GM23338 (cell line): ENCODE data around the gene TAOK1. TPM values are rescaled to one million over a fixed set of nuclear protein-coding genes. Genes with fewer than 3 reads are reported as not detected.

Experiments used
- ATAC-seq: fragments of 200-7000 bp; cut with Tn5 transposase; 3 replicates; pipeline ENCODE4 v1.9.1; 2020
- DNase-seq: peaks from one replicate; pipeline ENCODE4 v3.0.0-alpha.2; 2015; ENCODE audit warnings: low spot score
- H2AFZ ChIP-seq: fragments of 200-600 bp; sonication (generic); 2 replicates; pipeline ENCODE4 v1.8.0; 2016; ENCODE audit warnings: antibody characterized with exemption, mild to moderate bottlenecking, moderate library complexity
- H3F3A ChIP-seq: fragments of 200-600 bp; sonication (generic); replicated peaks from 2 replicates; pipeline ENCODE4 v1.8.0; 2017; ENCODE audit warnings: antibody characterized with exemption, mixed run types, low read depth
- H3K27ac ChIP-seq: fragments of 200-600 bp; sonication (generic); 2 replicates; pipeline ENCODE4 v1.6.1; 2016; ENCODE audit warnings: low read depth
- H3K27me3 ChIP-seq: fragments of 200-600 bp; sonication (generic); 2 replicates; pipeline ENCODE4 v1.8.0; 2016; ENCODE audit warnings: mild to moderate bottlenecking, mixed run types, moderate library complexity; ENCODE audit not compliant: insufficient read depth
- H3K36me3 ChIP-seq: fragments of 200-600 bp; sonication (generic); 2 replicates; pipeline ENCODE4 v1.8.0; 2016; ENCODE audit warnings: mild to moderate bottlenecking; ENCODE audit not compliant: insufficient read depth
- H3K4me1 ChIP-seq: fragments of 200-600 bp; sonication (generic); 2 replicates; pipeline ENCODE4 v1.8.0; 2016; ENCODE audit warnings: mild to moderate bottlenecking, moderate library complexity; ENCODE audit not compliant: insufficient read depth
- H3K4me2 ChIP-seq: fragments of 200-600 bp; sonication (generic); 2 replicates; pipeline ENCODE4 v1.7.1; 2017; ENCODE audit warnings: mixed run types
- H3K4me3 ChIP-seq: fragments of 200-600 bp; sonication (generic); 2 replicates; pipeline ENCODE4 v1.6.1; 2016; ENCODE audit warnings: mixed run types
- H3K79me2 ChIP-seq: fragments of 200-600 bp; sonication (generic); replicated peaks from 2 replicates; pipeline ENCODE4 v1.8.0; 2017; ENCODE audit warnings: mild to moderate bottlenecking; ENCODE audit not compliant: insufficient read depth
- H3K9me2 ChIP-seq: fragments of 200-600 bp; sonication (generic); 2 replicates; pipeline ENCODE4 v1.8.0; 2017; ENCODE audit not compliant: insufficient read depth
- H4K20me1 ChIP-seq: fragments of 200-600 bp; sonication (generic); replicated peaks from 2 replicates; pipeline ENCODE4 v1.8.0; 2017; ENCODE audit warnings: mild to moderate bottlenecking; ENCODE audit not compliant: insufficient read depth
- H3K27ac Mint-ChIP-seq: 2 replicates; pipeline ENCODE4 v1.8.0; 2020; ENCODE audit warnings: inconsistent platforms, mild to moderate bottlenecking, moderate library complexity, mixed read lengths
- H3K27me3 Mint-ChIP-seq: 3 replicates; pipeline ENCODE4 v1.8.0; 2022; ENCODE audit warnings: low read depth, mild to moderate bottlenecking, moderate library complexity, mixed read lengths, inconsistent platforms; ENCODE audit not compliant: insufficient read depth, poor library complexity
- H3K36me3 Mint-ChIP-seq: 3 replicates; pipeline ENCODE4 v1.8.0; 2021; ENCODE audit warnings: low read depth, mild to moderate bottlenecking, inconsistent platforms, moderate library complexity, mixed read lengths
- H3K4me1 Mint-ChIP-seq: 3 replicates; pipeline ENCODE4 v1.8.0; 2020; ENCODE audit warnings: mild to moderate bottlenecking, inconsistent platforms, mixed read lengths
- H3K4me3 Mint-ChIP-seq: 3 replicates; pipeline ENCODE4 v1.8.0; 2021; ENCODE audit warnings: moderate library complexity, mild to moderate bottlenecking, inconsistent platforms, mixed read lengths
- H3K9me3 Mint-ChIP-seq: 3 replicates; pipeline ENCODE4 v1.8.0; 2020; ENCODE audit warnings: moderate library complexity, mild to moderate bottlenecking, inconsistent platforms, mixed read lengths
- CREB1 ChIP-seq: fragments of 250-450 bp; sonication (Bioruptor Pico); IDR thresholded peaks from 2 replicates; pipeline ENCODE4 v1.5.0; 2020; ENCODE audit warnings: low read depth, mild to moderate bottlenecking, moderate library complexity
- EZH2 ChIP-seq: fragments of 200-600 bp; sonication (generic); IDR thresholded peaks from one replicate; pipeline ENCODE4 v1.8.0; 2017; ENCODE audit warnings: antibody characterized with exemption, mild to moderate bottlenecking, low read depth; ENCODE audit not compliant: unreplicated experiment
- EZH2phosphoT487 ChIP-seq: fragments of 200-600 bp; sonication (generic); IDR thresholded peaks from one replicate; pipeline ENCODE4 v1.8.1; 2018; ENCODE audit warnings: antibody characterized with exemption; ENCODE audit not compliant: unreplicated experiment
- JUNB ChIP-seq: IDR thresholded peaks from one replicate; pipeline ENCODE4 v1.6.1; 2016; ENCODE audit warnings: antibody characterized with exemption; ENCODE audit not compliant: unreplicated experiment
- NANOG ChIP-seq: IDR thresholded peaks from 2 replicates; pipeline ENCODE4 v1.6.1; 2016; ENCODE audit warnings: antibody characterized with exemption, borderline replicate concordance
- POLR2AphosphoS5 ChIP-seq: IDR thresholded peaks from 2 replicates; pipeline ENCODE4 v1.6.1; 2016; ENCODE audit warnings: antibody characterized with exemption, low read depth
- STAT1 ChIP-seq: IDR thresholded peaks from one replicate; pipeline ENCODE4 v1.6.1; 2016; ENCODE audit warnings: antibody characterized with exemption; ENCODE audit not compliant: unreplicated experiment
- ZNF114 ChIP-seq: fragments of 250-450 bp; sonication (Bioruptor Pico); IDR thresholded peaks from 2 replicates; pipeline ENCODE4 v1.5.0; 2020; ENCODE audit warnings: mild to moderate bottlenecking, moderate library complexity
- ZNF331 ChIP-seq: fragments of 250-450 bp; sonication (Bioruptor Pico); IDR thresholded peaks from 2 replicates; pipeline ENCODE4 v1.5.0; 2020; ENCODE audit warnings: low read depth, mild to moderate bottlenecking, moderate library complexity
- polyA plus RNA-seq: library from polyadenylated mRNA; unstranded; fragments of >200 nt; fragmentation: Nextera tagmentation; extraction: Ambion mirVana; gene quantifications from 2 replicates; pipeline ENCODE4 v1.2.1, GENCODE V29; 2016
- total RNA-seq: library from RNA; depleted of rRNA; stranded (reverse); fragments of >200 nt; shearing (Covaris generic); gene quantifications from 2 replicates; pipeline ENCODE4 v1.2.3, GENCODE V29; 2014
- TF ChIP-seq, protein P1 (sequence below): IDR thresholded peaks from 2 replicates; pipeline ENCODE4 v1.6.1; 2016; ENCODE audit warnings: antibody characterized with exemption
- TF ChIP-seq, protein P2 (sequence below), 2 experiments: fragments of 200-600 bp in 1 of 2; sonication (generic) in 1 of 2; conservative IDR thresholded peaks; 2 replicates each; pipeline versions ENCODE4 v1.5.1 to v1.6.1; 2016 to 2017; ENCODE audit warnings: antibody characterized with exemption in 2 of 2, low read depth in 2 of 2, mild to moderate bottlenecking in 2 of 2, moderate library complexity in 1 of 2
- TF ChIP-seq, protein P3 (sequence below): IDR thresholded peaks from one replicate; pipeline ENCODE4 v1.6.1; 2018; ENCODE audit warnings: antibody characterized with exemption; ENCODE audit not compliant: unreplicated experiment

The TAOK1 gene
- total and polyA plus RNA-seq, 2 experiments from 2014 or later = 19.4 to 69.8 TPM

DNA sequence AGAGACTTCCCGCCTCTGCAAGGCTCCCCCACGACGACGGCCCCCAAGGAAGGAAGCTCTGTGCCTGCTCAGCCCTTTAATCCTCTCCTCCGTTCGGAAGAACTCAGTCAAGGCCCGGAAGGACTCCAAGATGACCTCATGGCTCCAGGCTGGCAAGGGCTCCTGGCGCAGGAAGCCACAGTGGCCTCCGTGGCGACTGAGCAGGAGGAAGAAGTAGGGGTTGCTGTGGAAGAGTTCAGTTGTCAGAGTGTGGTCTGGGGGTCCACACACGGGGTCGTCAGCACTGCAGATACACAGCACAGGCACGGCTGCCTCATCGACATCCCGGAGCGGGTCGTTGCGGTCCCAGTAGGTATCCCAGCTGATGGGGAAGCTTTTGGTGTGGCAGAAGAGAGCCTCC lies 172.5 kb downstream of the TAOK1 start (continued):
- TF ChIP-seq, protein P1, sequence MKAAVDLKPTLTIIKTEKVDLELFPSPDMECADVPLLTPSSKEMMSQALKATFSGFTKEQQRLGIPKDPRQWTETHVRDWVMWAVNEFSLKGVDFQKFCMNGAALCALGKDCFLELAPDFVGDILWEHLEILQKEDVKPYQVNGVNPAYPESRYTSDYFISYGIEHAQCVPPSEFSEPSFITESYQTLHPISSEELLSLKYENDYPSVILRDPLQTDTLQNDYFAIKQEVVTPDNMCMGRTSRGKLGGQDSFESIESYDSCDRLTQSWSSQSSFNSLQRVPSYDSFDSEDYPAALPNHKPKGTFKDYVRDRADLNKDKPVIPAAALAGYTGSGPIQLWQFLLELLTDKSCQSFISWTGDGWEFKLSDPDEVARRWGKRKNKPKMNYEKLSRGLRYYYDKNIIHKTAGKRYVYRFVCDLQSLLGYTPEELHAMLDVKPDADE = no peak
- TF ChIP-seq POLR2AphosphoS5 (no peak), CREB1 (CRISPR knock-in tag) (no peak), JUNB (no peak), NANOG (no peak), EZH2 (no peak), ZNF114 (CRISPR knock-in tag) (no peak)

DNA sequence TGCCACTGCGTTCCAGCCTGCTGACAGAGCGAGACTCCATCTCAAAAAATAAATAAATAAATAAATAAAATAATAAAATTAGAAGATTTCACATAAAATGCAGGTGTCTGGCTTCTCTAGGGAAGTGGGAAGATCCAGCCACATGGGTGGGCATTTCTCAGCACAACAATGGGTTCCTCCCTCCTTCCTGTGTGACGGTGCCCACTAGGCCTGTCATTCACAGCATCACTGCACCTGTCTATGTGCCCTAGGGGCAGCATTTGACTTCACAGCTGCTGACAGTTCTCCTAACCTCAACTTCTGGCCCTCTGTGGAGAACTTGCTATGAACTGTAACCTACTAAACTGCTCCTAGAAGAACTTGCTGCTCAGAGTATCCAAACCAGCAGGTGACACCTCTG lies 173.7 kb downstream of the TAOK1 start:
- no peaks in the 10 kb centered on the region for H3K9me2 ChIP-seq
- H4K20me1 ChIP-seq = peaks cover 8% of the 10 kb centered on the region
- no peak overlapping the region for H2AFZ ChIP-seq
- peaks cover 8% of the 10 kb centered on the region for H3K4me1 Mint-ChIP-seq
- H3K4me3 Mint-ChIP-seq = no peak overlapping the region
- TF ChIP-seq ZNF331 (CRISPR knock-in tag) (no peak), STAT1 (no peak), CREB1 (CRISPR knock-in tag) (no peak)
- H3K27ac ChIP-seq = no peak overlapping the region
- H3K27me3 ChIP-seq = peaks cover 39% of the 10 kb centered on the region
- peaks cover 40% of the 10 kb centered on the region for H3K27me3 Mint-ChIP-seq
- H3K36me3 Mint-ChIP-seq = no peaks in the 10 kb centered on the region; the same call in 2 of the 3 replicates
- peaks cover 7% of the 10 kb centered on the region for H3K4me1 ChIP-seq
- no peak overlapping the region for H3K4me2 ChIP-seq
- no peak overlapping the region for H3K27ac Mint-ChIP-seq
- no peaks in the 10 kb centered on the region for H3K36me3 ChIP-seq
- H3K79me2 ChIP-seq = no peaks in the 10 kb centered on the region
- H3F3A ChIP-seq = peaks cover 7% of the 10 kb centered on the region; the same call in 1 of the 2 replicates
- DNase-seq = no peak
- no peak overlapping the region for H3K4me3 ChIP-seq
- ATAC-seq = no peak
- no peaks in the 10 kb centered on the region for H3K9me3 Mint-ChIP-seq

DNA sequence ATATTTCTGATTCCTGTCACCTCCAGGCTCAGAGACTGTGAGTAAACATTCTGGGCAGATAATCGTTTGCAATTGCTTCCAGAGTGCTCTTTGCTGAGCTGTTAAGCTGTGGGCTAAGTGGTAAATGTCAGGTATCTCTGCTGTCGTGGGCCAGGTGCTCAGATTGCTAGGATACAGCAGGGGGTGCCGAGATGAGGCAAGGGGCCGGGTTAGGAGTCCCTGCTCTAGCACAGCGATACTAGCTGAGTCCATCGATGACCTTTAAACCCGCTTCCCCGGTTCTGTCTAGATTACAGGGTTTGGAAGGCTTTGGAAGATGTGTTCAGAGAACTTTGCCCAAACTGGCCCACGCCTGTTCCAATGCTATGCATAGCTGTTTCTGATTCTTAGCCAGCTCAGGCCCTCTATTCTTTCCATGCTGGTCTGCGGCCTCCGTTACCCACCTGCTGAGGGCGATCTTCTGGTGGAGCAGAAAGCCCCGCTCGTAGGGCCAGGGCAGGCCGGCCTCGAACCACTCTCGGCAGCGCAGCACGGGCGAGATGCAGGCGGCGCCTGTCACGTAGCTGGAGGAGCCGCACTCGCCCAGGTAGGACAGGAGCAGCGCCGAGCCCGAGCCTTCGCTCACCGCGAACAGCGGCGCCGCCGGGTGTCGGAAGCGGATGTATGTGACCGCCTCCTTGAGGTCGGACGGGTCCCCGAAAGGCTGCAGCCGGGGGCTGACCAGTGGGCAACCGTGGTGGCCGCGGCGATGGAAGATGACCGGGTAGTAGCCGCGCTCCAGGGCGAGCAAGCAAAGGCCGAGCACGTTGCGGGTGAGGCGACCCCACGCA lies 175.7 kb downstream of the TAOK1 start:
- Mint-ChIP-seq H3K4me3 (peak overlapping the region; percentile 75), H3K36me3 (peaks cover 5% of the 10 kb centered on the region; the same call in 1 of the 3 replicates), H3K9me3 (no peaks in the 10 kb centered on the region), H3K27ac (no peak overlapping the region), H3K4me1 (peaks cover 10% of the 10 kb centered on the region), H3K27me3 (peaks cover 46% of the 10 kb centered on the region)
- Histone ChIP-seq H3K4me1 (peaks cover 11% of the 10 kb centered on the region), H2AFZ (peak overlapping the region; percentile 97), H3K36me3 (no peaks in the 10 kb centered on the region), H4K20me1 (peaks cover 8% of the 10 kb centered on the region), H3K9me2 (no peaks in the 10 kb centered on the region), H3F3A (peaks cover 16% of the 10 kb centered on the region), H3K27me3 (peaks cover 48% of the 10 kb centered on the region), H3K4me3 (peak overlapping the region; percentile 87), H3K79me2 (no peaks in the 10 kb centered on the region), H3K27ac (no peak overlapping the region), H3K4me2 (peak overlapping the region; percentile 96)
- DNase-seq = peak; percentile 82
- peak; percentile 42 for ATAC-seq
- TF ChIP-seq ZNF114 (CRISPR knock-in tag) (no peak), EZH2 (peak; percentile 57), CREB1 (CRISPR knock-in tag) (0 out of 2 replicates have a peak, but pooled peaks have one; percentile 23), ZNF331 (CRISPR knock-in tag) (no peak), EZH2phosphoT487 (no peak)
- TF ChIP-seq, protein P1 = no peak
- TF ChIP-seq, protein P2, sequence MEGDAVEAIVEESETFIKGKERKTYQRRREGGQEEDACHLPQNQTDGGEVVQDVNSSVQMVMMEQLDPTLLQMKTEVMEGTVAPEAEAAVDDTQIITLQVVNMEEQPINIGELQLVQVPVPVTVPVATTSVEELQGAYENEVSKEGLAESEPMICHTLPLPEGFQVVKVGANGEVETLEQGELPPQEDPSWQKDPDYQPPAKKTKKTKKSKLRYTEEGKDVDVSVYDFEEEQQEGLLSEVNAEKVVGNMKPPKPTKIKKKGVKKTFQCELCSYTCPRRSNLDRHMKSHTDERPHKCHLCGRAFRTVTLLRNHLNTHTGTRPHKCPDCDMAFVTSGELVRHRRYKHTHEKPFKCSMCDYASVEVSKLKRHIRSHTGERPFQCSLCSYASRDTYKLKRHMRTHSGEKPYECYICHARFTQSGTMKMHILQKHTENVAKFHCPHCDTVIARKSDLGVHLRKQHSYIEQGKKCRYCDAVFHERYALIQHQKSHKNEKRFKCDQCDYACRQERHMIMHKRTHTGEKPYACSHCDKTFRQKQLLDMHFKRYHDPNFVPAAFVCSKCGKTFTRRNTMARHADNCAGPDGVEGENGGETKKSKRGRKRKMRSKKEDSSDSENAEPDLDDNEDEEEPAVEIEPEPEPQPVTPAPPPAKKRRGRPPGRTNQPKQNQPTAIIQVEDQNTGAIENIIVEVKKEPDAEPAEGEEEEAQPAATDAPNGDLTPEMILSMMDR (conservative IDR thresholded peaks at IDR 0.05; ENCODE audit: low read depth in 2 of 2) = peak; percentile 20 to 37
- TF ChIP-seq, protein P3, sequence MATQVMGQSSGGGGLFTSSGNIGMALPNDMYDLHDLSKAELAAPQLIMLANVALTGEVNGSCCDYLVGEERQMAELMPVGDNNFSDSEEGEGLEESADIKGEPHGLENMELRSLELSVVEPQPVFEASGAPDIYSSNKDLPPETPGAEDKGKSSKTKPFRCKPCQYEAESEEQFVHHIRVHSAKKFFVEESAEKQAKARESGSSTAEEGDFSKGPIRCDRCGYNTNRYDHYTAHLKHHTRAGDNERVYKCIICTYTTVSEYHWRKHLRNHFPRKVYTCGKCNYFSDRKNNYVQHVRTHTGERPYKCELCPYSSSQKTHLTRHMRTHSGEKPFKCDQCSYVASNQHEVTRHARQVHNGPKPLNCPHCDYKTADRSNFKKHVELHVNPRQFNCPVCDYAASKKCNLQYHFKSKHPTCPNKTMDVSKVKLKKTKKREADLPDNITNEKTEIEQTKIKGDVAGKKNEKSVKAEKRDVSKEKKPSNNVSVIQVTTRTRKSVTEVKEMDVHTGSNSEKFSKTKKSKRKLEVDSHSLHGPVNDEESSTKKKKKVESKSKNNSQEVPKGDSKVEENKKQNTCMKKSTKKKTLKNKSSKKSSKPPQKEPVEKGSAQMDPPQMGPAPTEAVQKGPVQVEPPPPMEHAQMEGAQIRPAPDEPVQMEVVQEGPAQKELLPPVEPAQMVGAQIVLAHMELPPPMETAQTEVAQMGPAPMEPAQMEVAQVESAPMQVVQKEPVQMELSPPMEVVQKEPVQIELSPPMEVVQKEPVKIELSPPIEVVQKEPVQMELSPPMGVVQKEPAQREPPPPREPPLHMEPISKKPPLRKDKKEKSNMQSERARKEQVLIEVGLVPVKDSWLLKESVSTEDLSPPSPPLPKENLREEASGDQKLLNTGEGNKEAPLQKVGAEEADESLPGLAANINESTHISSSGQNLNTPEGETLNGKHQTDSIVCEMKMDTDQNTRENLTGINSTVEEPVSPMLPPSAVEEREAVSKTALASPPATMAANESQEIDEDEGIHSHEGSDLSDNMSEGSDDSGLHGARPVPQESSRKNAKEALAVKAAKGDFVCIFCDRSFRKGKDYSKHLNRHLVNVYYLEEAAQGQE = no peak
